ENCODE data around the gene SWAP70.

The SWAP70 gene

DNA sequence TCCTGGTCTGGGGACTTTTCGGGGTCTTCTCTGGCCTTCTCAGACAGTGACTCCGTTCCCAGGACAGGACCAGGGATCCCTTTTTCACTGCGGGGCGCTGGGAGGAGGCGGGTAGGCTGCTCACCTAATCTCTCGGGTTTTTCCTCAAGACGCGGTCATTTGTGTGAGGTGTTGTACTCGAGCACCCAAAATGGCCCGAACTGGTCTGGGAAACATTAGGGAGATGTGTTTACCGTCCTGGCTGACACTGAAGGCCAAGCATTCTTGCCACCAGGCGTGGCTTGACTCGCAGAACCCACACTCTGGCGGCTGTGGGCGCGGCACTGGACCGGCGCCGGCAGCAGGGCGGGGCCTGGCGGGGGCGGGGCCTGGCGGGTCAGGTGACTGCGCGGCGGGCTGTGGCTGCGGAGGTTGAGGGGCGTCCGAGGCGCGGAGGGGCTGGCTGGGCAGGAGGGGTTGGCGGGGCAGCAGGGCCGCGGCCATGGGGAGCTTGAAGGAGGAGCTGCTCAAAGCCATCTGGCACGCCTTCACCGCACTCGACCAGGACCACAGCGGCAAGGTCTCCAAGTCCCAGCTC, at the start of gene SWAP70:
TSS of gene SWAP70 (plus strand) at position 379 of the 577 bp plus-strand sequence. CDS start at position 482, 103 bp downstream.
- H3K4me3 ChIP-seq (ENCODE audit: severe bottlenecking) = peak within 1 kb of the TSS; percentile 79
- ATAC-seq (ENCODE audit: low read depth) = peak; percentile 95
- TF ChIP-seq, protein P1, sequence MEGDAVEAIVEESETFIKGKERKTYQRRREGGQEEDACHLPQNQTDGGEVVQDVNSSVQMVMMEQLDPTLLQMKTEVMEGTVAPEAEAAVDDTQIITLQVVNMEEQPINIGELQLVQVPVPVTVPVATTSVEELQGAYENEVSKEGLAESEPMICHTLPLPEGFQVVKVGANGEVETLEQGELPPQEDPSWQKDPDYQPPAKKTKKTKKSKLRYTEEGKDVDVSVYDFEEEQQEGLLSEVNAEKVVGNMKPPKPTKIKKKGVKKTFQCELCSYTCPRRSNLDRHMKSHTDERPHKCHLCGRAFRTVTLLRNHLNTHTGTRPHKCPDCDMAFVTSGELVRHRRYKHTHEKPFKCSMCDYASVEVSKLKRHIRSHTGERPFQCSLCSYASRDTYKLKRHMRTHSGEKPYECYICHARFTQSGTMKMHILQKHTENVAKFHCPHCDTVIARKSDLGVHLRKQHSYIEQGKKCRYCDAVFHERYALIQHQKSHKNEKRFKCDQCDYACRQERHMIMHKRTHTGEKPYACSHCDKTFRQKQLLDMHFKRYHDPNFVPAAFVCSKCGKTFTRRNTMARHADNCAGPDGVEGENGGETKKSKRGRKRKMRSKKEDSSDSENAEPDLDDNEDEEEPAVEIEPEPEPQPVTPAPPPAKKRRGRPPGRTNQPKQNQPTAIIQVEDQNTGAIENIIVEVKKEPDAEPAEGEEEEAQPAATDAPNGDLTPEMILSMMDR (IDR thresholded peaks at IDR 0.05; ENCODE audit: poor library complexity, severe bottlenecking) = peak; percentile 14
- no peaks in the 10 kb centered on the region for H3K27me3 ChIP-seq (ENCODE audit: insufficient read depth, poor library complexity, severe bottlenecking)
- H3K9me3 ChIP-seq (ENCODE audit: severe bottlenecking) = no peaks in the 10 kb centered on the region
- H3K27ac ChIP-seq (ENCODE audit: poor library complexity, severe bottlenecking) = peak within 1 kb of the TSS; percentile 66
- H3K36me3 ChIP-seq (ENCODE audit: low read depth) = 0 out of 2 replicates have a peak, but pooled peaks cover 3% of the 10 kb centered on the region
- DNase-seq (ENCODE audit: low spot score) = peak; percentile 86
- H3K4me1 ChIP-seq (ENCODE audit: insufficient read depth, poor library complexity, severe bottlenecking) = no peaks in the 10 kb centered on the region

DNA sequence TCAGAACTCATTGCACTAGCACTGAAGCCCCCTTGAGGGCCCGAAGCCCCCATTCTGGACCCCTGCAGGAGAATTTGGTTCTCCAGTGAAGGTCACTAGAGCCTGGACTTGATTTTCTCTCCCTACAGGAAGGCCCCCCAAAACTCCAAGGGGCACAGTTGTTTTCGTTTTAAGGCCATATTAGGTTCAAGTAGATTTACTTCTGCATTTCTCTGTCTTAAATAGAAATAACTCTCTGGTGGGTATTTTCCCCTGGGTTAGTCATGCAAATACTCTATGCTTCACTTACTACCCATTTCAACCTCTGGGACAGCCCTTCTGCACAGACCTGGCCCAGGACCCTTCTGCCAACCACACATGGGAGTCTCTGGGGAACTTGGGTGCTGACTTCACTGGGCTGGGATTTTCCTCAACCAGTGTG, 48.8 kb upstream of the SWAP70 start:
- H3K9me3 ChIP-seq (ENCODE audit: severe bottlenecking) = no peaks in the 10 kb centered on the region
- no peak for DNase-seq (ENCODE audit: low spot score)
- H3K4me3 ChIP-seq (ENCODE audit: severe bottlenecking) = no peak overlapping the region

DNA sequence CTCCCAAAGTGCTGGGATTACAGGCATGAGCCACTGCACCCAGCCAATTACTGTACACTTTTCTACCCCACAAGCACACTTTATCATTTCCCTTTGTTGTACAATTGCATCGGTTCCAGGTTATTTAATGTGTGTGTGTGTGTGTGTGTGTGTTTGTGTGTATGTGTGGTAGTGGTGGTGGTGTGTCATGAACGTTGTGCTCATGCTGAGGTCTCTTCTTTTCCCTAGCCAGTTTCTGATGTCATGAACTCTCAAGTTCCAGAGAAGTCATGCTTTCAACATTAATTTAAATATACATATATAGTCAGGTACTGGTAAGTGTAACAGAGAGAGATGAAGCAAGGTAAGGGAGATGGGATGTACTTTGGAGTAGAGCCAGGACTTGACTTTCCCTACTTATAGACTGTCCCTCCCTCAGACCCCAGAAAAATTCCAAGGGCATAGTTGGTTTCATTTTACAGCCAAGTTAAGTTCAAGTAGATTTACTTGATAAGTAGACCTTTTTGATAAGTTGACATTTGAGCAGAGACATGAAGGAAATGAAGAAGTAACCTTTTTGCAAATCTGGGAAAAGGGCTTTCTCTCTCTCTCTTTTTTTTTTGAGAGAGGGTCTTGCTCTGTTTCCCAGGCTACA, 47.7 kb upstream of the SWAP70 start:
- TF ChIP-seq, protein P1 (IDR thresholded peaks at IDR 0.05; ENCODE audit: poor library complexity, severe bottlenecking) = no peak
- Histone ChIP-seq H3K9me3 (ENCODE audit: severe bottlenecking) (no peaks in the 10 kb centered on the region), H3K36me3 (ENCODE audit: low read depth) (no peaks in the 10 kb centered on the region), H3K4me1 (ENCODE audit: insufficient read depth, poor library complexity, severe bottlenecking) (peaks cover 12% of the 10 kb centered on the region), H3K27ac (ENCODE audit: poor library complexity, severe bottlenecking) (no peak overlapping the region), H3K27me3 (ENCODE audit: insufficient read depth, poor library complexity, severe bottlenecking) (no peaks in the 10 kb centered on the region), H3K4me3 (ENCODE audit: severe bottlenecking) (no peak overlapping the region)
- ATAC-seq (ENCODE audit: low read depth) = no peak
- DNase-seq (ENCODE audit: low spot score) = no peak

More for the DNA sequence above, 48.8 kb upstream of the SWAP70 start:
- ATAC-seq (ENCODE audit: low read depth) = no peak
- Histone ChIP-seq H3K27me3 (ENCODE audit: insufficient read depth, poor library complexity, severe bottlenecking) (no peaks in the 10 kb centered on the region), H3K27ac (ENCODE audit: poor library complexity, severe bottlenecking) (peak overlapping the region; percentile 84), H3K36me3 (ENCODE audit: low read depth) (no peaks in the 10 kb centered on the region), H3K4me1 (ENCODE audit: insufficient read depth, poor library complexity, severe bottlenecking) (peaks cover 12% of the 10 kb centered on the region)
- TF ChIP-seq, protein P1 (IDR thresholded peaks at IDR 0.05; ENCODE audit: poor library complexity, severe bottlenecking) = no peak

DNA sequence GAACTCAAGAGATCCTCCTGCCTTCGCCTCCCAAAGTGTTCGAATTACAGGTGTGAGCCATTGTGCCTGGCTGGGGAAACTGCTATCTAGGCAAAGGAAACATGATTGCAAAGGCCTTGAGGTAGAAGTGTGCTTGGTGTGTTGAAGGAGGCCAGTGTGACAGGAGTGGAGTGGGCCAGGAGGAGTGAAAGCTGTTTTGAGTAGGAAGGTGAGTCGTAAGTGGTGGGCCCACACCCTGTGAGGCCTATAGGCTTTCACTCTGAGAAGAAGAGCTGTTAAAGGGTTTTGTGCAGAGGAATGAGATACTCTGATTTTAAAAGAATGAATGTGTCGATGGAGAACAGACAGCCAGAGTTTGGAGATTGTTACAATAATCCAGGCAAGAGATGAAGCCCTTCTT, 47.0 kb upstream of the SWAP70 start:
- ATAC-seq (ENCODE audit: low read depth) = no peak
- Histone ChIP-seq H3K27me3 (ENCODE audit: insufficient read depth, poor library complexity, severe bottlenecking) (no peaks in the 10 kb centered on the region), H3K4me1 (ENCODE audit: insufficient read depth, poor library complexity, severe bottlenecking) (peaks cover 12% of the 10 kb centered on the region), H3K9me3 (ENCODE audit: severe bottlenecking) (no peaks in the 10 kb centered on the region), H3K4me3 (ENCODE audit: severe bottlenecking) (no peak overlapping the region), H3K27ac (ENCODE audit: poor library complexity, severe bottlenecking) (no peak overlapping the region), H3K36me3 (ENCODE audit: low read depth) (no peaks in the 10 kb centered on the region)
- DNase-seq (ENCODE audit: low spot score) = no peak
- TF ChIP-seq, protein P1 (IDR thresholded peaks at IDR 0.05; ENCODE audit: poor library complexity, severe bottlenecking) = no peak

DNA sequence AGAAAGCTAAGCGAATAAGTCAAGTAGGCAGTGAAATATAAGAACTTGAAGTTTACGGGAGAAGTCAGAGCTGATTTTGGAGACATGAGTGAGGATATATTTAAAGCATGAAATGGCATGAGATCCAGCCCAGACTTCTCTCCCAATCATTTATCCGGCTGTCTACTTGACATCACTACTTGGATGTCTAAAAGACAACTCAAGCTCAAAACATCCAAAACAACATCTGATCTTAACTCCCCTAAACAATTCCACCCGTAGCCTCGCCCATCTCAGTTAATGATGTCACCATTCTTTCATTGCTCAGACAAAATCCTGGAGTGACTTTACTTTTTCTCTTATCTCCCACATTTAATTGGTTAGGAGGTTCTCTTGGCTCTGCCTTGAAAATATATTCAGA, 45.9 kb upstream of the SWAP70 start:
- TF ChIP-seq, protein P1 (IDR thresholded peaks at IDR 0.05; ENCODE audit: poor library complexity, severe bottlenecking) = no peak
- H3K4me3 ChIP-seq (ENCODE audit: severe bottlenecking) = no peak overlapping the region
- no peaks in the 10 kb centered on the region for H3K27me3 ChIP-seq (ENCODE audit: insufficient read depth, poor library complexity, severe bottlenecking)
- no peak overlapping the region for H3K27ac ChIP-seq (ENCODE audit: poor library complexity, severe bottlenecking)
- H3K9me3 ChIP-seq (ENCODE audit: severe bottlenecking) = no peaks in the 10 kb centered on the region
- no peak for DNase-seq (ENCODE audit: low spot score)
- H3K36me3 ChIP-seq (ENCODE audit: low read depth) = no peaks in the 10 kb centered on the region
- H3K4me1 ChIP-seq (ENCODE audit: insufficient read depth, poor library complexity, severe bottlenecking) = peaks cover 6% of the 10 kb centered on the region
- ATAC-seq (ENCODE audit: low read depth) = no peak
